Superior temporal gyrus (tissue), 1 donor: ENCODE results near the gene WASF3.
"Not testable (repeated sequence)": the region's sequence is repeated elsewhere in the genome, so short reads cannot be mapped to it uniquely, and the experiment has no call there.

Experiments
- DNase-seq: peaks from one replicate; pipeline ENCODE4 v3.0.0-alpha.2; 2016; ENCODE audit errors: extremely low spot score

Gene WASF3

DNA sequence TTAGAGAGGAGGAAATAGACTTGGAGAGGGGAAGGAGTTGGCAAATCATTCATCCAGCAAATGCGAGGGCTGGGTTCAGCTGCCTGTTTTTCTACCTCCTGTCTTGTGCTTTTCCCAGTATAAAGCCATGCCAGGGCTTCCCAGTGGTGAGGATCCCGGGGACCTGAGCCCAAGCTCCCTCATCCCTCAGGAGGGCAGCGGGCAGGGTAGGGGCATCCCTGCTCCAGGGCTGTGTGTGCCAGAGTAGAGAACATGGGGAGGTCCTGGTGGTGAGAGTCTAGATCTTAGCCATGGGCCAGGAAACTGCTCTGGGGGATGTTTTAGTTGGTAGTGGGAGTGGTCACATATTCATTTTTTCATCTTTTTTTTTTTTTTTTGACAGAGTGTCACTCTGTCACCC lies 159.5 kb downstream of the WASF3 start:
- DNase-seq, result no peak

DNA sequence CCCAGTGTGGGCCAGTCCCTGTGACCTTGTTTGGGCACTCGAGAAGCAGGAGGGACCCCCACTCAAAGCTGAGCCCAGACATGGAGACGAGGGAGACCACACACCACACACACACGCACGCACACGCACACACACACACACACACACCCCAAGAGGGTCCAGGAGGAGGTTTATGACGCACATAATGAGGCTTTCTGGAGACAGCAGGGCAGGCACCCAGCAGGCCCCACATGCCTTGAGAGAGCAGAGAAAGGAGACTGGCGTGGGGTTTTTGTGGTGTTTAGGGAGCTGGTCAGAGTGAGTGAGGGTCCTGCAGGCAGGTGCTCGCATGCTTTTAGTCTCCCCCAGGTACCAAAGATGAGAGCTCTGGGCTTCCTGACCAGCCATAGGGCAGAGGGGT lies 160.7 kb downstream of the WASF3 start:
- DNase-seq, result no peak

DNA sequence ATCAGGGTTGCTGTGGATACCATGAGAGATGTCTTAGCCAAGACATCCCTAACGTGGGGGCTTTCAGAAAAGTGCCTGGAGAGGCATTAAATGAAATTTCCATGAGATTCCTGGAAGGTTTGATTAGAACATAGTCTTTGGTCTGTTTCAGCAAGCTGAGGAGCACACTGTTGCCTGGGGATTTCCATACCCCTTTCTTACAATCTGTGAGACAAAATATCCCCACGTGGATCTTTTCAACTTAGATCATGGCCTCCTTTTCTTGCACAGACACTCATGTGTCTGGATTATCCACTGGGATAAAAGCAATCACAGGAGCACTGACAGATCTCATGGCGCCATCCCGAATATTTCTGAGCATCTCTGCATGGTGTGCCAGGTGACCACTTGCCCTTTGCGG lies 161.4 kb downstream of the WASF3 start:
- DNase-seq, result no peak

DNA sequence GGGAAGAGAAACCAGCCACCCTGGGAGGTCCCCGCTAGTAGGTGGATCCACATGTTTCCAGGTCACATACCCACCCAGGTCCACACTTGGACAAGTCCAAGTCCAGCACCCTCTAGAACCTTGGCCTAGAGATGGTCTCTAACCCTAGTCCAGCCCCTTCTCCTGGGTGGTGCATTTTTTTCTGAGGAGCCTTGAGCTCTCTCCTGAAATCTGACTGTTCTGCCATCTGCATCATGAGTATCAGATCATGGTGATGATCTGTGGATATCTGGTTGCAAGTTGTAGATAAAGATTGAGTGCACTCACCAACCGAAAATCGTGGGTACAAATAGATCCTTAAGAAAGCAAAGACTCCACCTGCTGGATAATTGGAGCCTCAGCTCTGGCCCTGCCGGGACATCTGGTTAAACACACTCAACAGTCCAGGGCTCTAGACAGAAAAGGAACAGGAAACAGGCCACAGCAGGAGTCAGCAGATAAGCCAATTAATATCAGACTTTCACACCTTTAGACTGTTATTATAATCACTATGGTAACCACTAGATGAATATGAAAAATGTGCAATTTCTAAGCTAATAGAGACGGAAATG lies 162.0 kb downstream of the WASF3 start:
- no peak for DNase-seq

DNA sequence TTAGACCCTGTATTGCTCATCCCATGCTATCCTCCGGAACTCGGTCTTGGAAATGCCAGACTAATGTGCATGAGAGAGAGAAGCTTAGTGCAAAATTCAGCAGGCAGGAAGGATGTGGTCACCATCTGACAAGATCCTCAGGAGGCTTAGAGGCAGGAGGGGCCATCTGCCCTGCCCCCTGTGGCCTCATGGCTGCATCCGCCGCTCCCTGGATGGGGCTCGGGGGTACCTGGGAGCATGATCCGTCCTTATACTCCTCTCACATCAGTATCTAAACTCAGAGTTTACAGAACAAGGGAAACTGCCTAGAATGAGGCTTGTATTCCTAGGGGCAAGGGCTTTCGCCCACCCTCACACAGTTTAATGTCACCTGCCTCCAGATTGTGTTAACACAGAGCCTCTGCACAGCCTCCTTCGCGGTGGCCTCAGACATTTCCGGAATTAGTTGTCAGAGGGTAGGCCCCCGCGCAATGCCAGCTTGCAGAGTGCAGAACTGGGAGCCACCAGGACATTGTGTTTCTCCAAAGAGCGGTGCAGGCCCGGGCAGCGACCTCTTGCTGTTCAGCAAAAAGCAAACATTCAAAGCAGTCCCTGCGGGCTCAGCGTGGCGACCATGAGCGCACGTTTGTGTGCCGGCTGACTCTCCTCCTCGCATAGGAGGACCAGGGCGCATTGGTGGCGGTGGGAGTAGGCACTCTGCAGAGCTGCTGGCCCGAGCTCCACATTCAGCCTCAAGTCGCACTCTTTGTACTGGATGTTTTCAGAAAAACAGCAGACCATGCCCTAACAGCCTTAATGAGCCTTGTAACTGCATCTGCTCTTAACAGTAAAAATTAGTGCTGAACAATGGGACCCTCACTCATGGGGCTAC lies 164.0 kb downstream of the WASF3 start:
- no peak for DNase-seq

DNA sequence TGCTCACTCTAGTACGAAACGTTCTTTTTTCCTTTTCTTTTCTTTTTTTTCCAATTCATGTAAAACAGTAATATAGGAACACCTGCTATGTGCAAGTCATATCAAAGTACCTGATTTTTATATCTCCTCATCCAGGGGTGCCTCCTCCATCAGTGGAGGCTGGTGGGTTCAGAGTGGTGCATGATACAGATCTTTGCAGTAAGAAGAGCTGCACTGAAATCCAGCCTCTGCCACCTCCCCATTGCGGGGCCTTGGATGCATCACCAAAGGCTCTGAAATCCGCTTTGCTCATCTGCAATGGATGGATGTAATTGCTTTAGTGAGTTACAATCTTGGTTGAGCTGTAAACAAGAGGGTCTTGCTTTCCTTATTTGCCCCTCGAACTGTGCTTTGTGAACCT lies 164.8 kb downstream of the WASF3 start:
- DNase-seq, result no peak

DNA sequence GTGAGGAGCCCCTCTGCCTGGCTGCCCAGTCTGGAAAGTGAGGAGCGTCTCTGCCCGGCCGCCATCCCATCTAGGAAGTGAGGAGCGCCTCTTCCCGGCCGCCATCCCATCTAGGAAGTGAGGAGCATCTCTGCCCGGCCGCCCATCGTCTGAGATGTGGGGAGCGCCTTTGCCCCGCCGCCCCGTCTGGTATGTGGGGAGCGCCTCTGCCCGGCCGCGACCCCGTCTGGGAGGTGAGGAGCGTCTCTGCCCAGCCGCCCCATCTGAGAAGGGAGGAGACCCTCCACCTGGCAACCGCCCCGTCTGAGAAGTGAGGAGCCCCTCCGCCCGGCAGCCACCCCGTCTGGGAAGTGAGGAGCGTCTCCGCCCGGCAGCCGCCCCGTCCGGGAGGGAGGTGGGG lies 166.1 kb downstream of the WASF3 start:
- not testable (repeated sequence) for DNase-seq

DNA sequence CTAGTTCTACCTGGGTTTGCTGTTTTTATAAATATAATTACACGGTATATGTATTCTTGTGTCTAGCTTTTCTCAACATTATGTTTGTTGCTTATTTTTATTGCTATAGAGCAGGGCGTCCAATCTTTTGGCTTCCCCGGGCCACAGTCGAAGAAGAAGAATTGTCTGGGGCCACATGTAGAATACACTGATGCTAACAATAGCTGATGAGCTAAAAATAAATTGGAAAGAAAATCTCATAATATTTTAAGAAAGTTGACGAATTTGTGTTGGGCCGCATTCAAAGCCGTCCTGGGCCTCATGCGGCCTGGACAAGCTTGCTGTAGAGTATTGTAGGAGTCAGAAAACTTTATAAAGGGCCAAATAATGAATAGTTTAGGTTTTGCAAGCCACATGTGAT lies 169.2 kb downstream of the WASF3 start:
- DNase-seq, result no peak

DNA sequence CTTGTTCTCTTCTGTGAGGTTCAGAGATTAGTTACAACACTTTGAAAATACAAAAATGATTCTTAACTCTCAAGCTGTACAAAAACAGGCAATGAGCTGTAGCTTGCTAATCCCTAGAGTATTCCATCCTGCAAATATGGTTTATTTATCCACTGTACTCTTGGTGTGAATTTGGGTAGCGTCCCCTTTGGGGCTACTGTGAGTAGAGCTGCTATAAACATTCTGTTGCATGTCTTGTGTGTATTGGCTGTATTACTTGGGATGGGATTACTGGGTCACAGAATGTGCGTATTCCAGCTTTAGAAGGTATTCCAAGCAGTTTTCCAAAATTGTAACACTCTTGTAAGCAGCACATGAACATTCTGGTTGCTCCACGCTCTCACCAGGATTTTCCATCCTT lies 169.6 kb downstream of the WASF3 start:
- no peak for DNase-seq

DNA sequence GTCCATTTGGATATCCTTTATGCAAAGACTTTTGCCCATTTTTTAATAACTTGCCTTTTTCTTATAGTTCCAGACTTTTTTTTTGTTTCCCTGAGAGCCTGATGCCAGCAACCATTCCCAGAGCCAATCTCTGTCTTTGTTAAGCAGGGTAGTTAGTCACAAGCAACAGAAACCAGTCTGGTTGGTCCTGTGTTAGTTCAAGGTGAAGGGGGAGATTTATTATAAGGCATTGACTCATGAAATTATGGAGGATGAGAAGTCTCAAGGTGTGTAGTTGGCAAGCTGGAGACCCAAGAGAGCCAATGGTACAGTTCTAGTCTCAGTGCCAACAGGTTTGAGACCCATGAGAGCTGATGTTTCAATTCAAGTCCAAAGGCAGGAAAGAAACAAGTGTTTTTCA lies 170.2 kb downstream of the WASF3 start:
- no peak for DNase-seq

DNA sequence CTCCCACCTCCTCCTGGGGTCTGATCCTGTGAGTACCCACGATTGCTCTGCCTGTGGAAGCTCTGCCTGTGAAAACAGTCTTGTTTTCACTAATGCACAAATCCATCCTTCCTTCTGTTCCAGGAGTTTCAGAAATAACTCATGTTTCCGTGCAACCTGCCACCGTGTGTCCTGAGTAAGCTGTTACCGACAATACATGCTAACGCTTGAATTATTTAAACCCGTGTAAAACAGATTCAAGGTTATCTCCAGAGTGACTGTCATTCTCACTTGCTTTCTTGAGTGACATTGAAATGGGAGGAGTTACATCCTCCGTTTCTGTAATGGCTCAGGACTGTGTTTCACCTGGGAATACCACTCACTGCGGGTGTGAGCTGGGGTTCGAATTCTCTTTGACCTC lies 178.2 kb downstream of the WASF3 start:
- no peak for DNase-seq
